GM23338 (cell line): ENCODE measurements around the gene DAPL1. TPM values are rescaled to one million over a fixed set of nuclear protein-coding genes. Genes with fewer than 3 reads are reported as not detected.

Source experiments
- ATAC-seq: fragments of 200-7000 bp; cut with Tn5 transposase; 3 replicates; pipeline ENCODE4 v1.9.1; 2020
- DNase-seq: peaks from one replicate; pipeline ENCODE4 v3.0.0-alpha.2; 2015; ENCODE audit warnings: low spot score
- H2AFZ ChIP-seq: fragments of 200-600 bp; sonication (generic); 2 replicates; pipeline ENCODE4 v1.8.0; 2016; ENCODE audit warnings: antibody characterized with exemption, mild to moderate bottlenecking, moderate library complexity
- H3F3A ChIP-seq: fragments of 200-600 bp; sonication (generic); replicated peaks from 2 replicates; pipeline ENCODE4 v1.8.0; 2017; ENCODE audit warnings: antibody characterized with exemption, mixed run types, low read depth
- H3K27ac ChIP-seq: fragments of 200-600 bp; sonication (generic); 2 replicates; pipeline ENCODE4 v1.6.1; 2016; ENCODE audit warnings: low read depth
- H3K27me3 ChIP-seq: fragments of 200-600 bp; sonication (generic); 2 replicates; pipeline ENCODE4 v1.8.0; 2016; ENCODE audit warnings: mild to moderate bottlenecking, mixed run types, moderate library complexity; ENCODE audit not compliant: insufficient read depth
- H3K36me3 ChIP-seq: fragments of 200-600 bp; sonication (generic); 2 replicates; pipeline ENCODE4 v1.8.0; 2016; ENCODE audit warnings: mild to moderate bottlenecking; ENCODE audit not compliant: insufficient read depth
- H3K4me1 ChIP-seq: fragments of 200-600 bp; sonication (generic); 2 replicates; pipeline ENCODE4 v1.8.0; 2016; ENCODE audit warnings: mild to moderate bottlenecking, moderate library complexity; ENCODE audit not compliant: insufficient read depth
- H3K4me2 ChIP-seq: fragments of 200-600 bp; sonication (generic); 2 replicates; pipeline ENCODE4 v1.7.1; 2017; ENCODE audit warnings: mixed run types
- H3K4me3 ChIP-seq: fragments of 200-600 bp; sonication (generic); 2 replicates; pipeline ENCODE4 v1.6.1; 2016; ENCODE audit warnings: mixed run types
- H3K79me2 ChIP-seq: fragments of 200-600 bp; sonication (generic); replicated peaks from 2 replicates; pipeline ENCODE4 v1.8.0; 2017; ENCODE audit warnings: mild to moderate bottlenecking; ENCODE audit not compliant: insufficient read depth
- H3K9me2 ChIP-seq: fragments of 200-600 bp; sonication (generic); 2 replicates; pipeline ENCODE4 v1.8.0; 2017; ENCODE audit not compliant: insufficient read depth
- H4K20me1 ChIP-seq: fragments of 200-600 bp; sonication (generic); replicated peaks from 2 replicates; pipeline ENCODE4 v1.8.0; 2017; ENCODE audit warnings: mild to moderate bottlenecking; ENCODE audit not compliant: insufficient read depth
- H3K27ac Mint-ChIP-seq: 2 replicates; pipeline ENCODE4 v1.8.0; 2020; ENCODE audit warnings: inconsistent platforms, mild to moderate bottlenecking, moderate library complexity, mixed read lengths
- H3K27me3 Mint-ChIP-seq: 3 replicates; pipeline ENCODE4 v1.8.0; 2022; ENCODE audit warnings: low read depth, mild to moderate bottlenecking, moderate library complexity, mixed read lengths, inconsistent platforms; ENCODE audit not compliant: insufficient read depth, poor library complexity
- H3K36me3 Mint-ChIP-seq: 3 replicates; pipeline ENCODE4 v1.8.0; 2021; ENCODE audit warnings: low read depth, mild to moderate bottlenecking, inconsistent platforms, moderate library complexity, mixed read lengths
- H3K4me1 Mint-ChIP-seq: 3 replicates; pipeline ENCODE4 v1.8.0; 2020; ENCODE audit warnings: mild to moderate bottlenecking, inconsistent platforms, mixed read lengths
- H3K4me3 Mint-ChIP-seq: 3 replicates; pipeline ENCODE4 v1.8.0; 2021; ENCODE audit warnings: moderate library complexity, mild to moderate bottlenecking, inconsistent platforms, mixed read lengths
- H3K9me3 Mint-ChIP-seq: 3 replicates; pipeline ENCODE4 v1.8.0; 2020; ENCODE audit warnings: moderate library complexity, mild to moderate bottlenecking, inconsistent platforms, mixed read lengths
- CREB1 ChIP-seq: fragments of 250-450 bp; sonication (Bioruptor Pico); IDR thresholded peaks from 2 replicates; pipeline ENCODE4 v1.5.0; 2020; ENCODE audit warnings: low read depth, mild to moderate bottlenecking, moderate library complexity
- CTCF ChIP-seq, 2 experiments: fragments of 200-600 bp in 1 of 2; sonication (generic) in 1 of 2; conservative IDR thresholded peaks; 2 replicates each; pipeline versions ENCODE4 v1.5.1 to v1.6.1; 2016 to 2017; ENCODE audit warnings: antibody characterized with exemption in 2 of 2, low read depth in 2 of 2, mild to moderate bottlenecking in 2 of 2, moderate library complexity in 1 of 2
- ETS1 ChIP-seq: IDR thresholded peaks from 2 replicates; pipeline ENCODE4 v1.6.1; 2016; ENCODE audit warnings: antibody characterized with exemption
- JUNB ChIP-seq: IDR thresholded peaks from one replicate; pipeline ENCODE4 v1.6.1; 2016; ENCODE audit warnings: antibody characterized with exemption; ENCODE audit not compliant: unreplicated experiment
- POLR2AphosphoS5 ChIP-seq: IDR thresholded peaks from 2 replicates; pipeline ENCODE4 v1.6.1; 2016; ENCODE audit warnings: antibody characterized with exemption, low read depth
- REST ChIP-seq: IDR thresholded peaks from one replicate; pipeline ENCODE4 v1.6.1; 2018; ENCODE audit warnings: antibody characterized with exemption; ENCODE audit not compliant: unreplicated experiment
- ZNF114 ChIP-seq: fragments of 250-450 bp; sonication (Bioruptor Pico); IDR thresholded peaks from 2 replicates; pipeline ENCODE4 v1.5.0; 2020; ENCODE audit warnings: mild to moderate bottlenecking, moderate library complexity
- ZNF331 ChIP-seq: fragments of 250-450 bp; sonication (Bioruptor Pico); IDR thresholded peaks from 2 replicates; pipeline ENCODE4 v1.5.0; 2020; ENCODE audit warnings: low read depth, mild to moderate bottlenecking, moderate library complexity
- ZNF462 ChIP-seq: fragments of 250-450 bp; sonication (Bioruptor Pico); IDR thresholded peaks from 2 replicates; pipeline ENCODE4 v1.5.0; 2020; ENCODE audit warnings: mild to moderate bottlenecking, moderate library complexity
- polyA plus RNA-seq: library from polyadenylated mRNA; unstranded; fragments of >200 nt; fragmentation: Nextera tagmentation; extraction: Ambion mirVana; gene quantifications from 2 replicates; pipeline ENCODE4 v1.2.1, GENCODE V29; 2016
- total RNA-seq: library from RNA; depleted of rRNA; stranded (reverse); fragments of >200 nt; shearing (Covaris generic); gene quantifications from 2 replicates; pipeline ENCODE4 v1.2.3, GENCODE V29; 2014

Gene DAPL1
- total and polyA plus RNA-seq, 2 experiments from 2014 or later = not detected

GRCh38 chr2:158818511-158818910, 23.4 kb downstream of the DAPL1 start (continued):
- TF ChIP-seq ETS1 (no peak), ZNF331 (CRISPR knock-in tag) (no peak)

GRCh38 chr2:158822193-158822592, 27.1 kb downstream of the DAPL1 start:
- H3F3A ChIP-seq = no peaks in the 10 kb centered on the region
- H3K36me3 Mint-ChIP-seq = no peaks in the 10 kb centered on the region
- peak overlapping the region; percentile 91; the same call in 1 of the 2 replicates for H2AFZ ChIP-seq
- H3K27ac Mint-ChIP-seq = no peak overlapping the region
- H3K4me2 ChIP-seq = no peak overlapping the region
- no peak overlapping the region for H3K4me3 ChIP-seq
- peaks cover 9% of the 10 kb centered on the region for H3K4me1 Mint-ChIP-seq
- H3K9me3 Mint-ChIP-seq = no peaks in the 10 kb centered on the region
- H3K27me3 ChIP-seq = no peaks in the 10 kb centered on the region
- DNase-seq (no peak), ATAC-seq (peak; percentile 33; the same call in 2 of the 3 replicates)
- no peak for TF ChIP-seq REST
- TF ChIP-seq ZNF462 (CRISPR knock-in tag) = no peak
- TF ChIP-seq ZNF114 (CRISPR knock-in tag) = no peak
- no peak for TF ChIP-seq CREB1
- TF ChIP-seq CTCF (conservative IDR thresholded peaks at IDR 0.05; ENCODE audit: low read depth in 2 of 2) = no peak
- no peak for TF ChIP-seq ETS1
- no peak for TF ChIP-seq JUNB
- TF ChIP-seq ZNF331 (CRISPR knock-in tag) = no peak
- no peak for TF ChIP-seq POLR2AphosphoS5
- H3K27me3 Mint-ChIP-seq = no peaks in the 10 kb centered on the region
- H3K4me3 Mint-ChIP-seq = no peak overlapping the region
- no peaks in the 10 kb centered on the region for H3K79me2 ChIP-seq
- H3K9me2 ChIP-seq = no peaks in the 10 kb centered on the region
- H4K20me1 ChIP-seq = no peaks in the 10 kb centered on the region
- no peaks in the 10 kb centered on the region; the same call in 1 of the 2 replicates for H3K4me1 ChIP-seq
- H3K27ac ChIP-seq = no peak overlapping the region
- H3K36me3 ChIP-seq = no peaks in the 10 kb centered on the region
